ENCODE results near the gene NDFIP2. TPM values are rescaled to one million over a fixed set of nuclear protein-coding genes. Genes with fewer than 3 reads are reported as not detected.

NDFIP2 gene
- total RNA-seq (2022; extraction: Qiagen RNA extraction; ENCODE audit: low read depth) = 18.6 to 25.1 TPM (median 22.8 TPM) in 5 replicates

GRCh38 chr13:79480954-79481684 lies at the start of gene NDFIP2:
Gene NDFIP2, plus strand, starts transcription at chr13:79481155. Its CDS starts 49 bp downstream, at chr13:79481204.

Other genes starting within 250 kb of the NDFIP2 start
- 15.8 to 23.1 TPM (median 21.2 TPM) in 5 replicates for gene RBM26, start 74.9 kb upstream of the NDFIP2 start, total RNA-seq (2022; extraction: Qiagen RNA extraction; ENCODE audit: low read depth)

Data from A549 treated with GW870086 at 1 μM for 4 hours (cell line).